Measurements from ENCODE around the gene USP32. TPM values are rescaled to one million over a fixed set of nuclear protein-coding genes. Genes with fewer than 3 reads are reported as not detected.

Gene USP32
- total and polyA plus RNA-seq, 2 of the 8 experiments (the other 6 are each of a cell fraction or from before 2014, with no cell fraction given), result 29.6 to 112 TPM

DNA sequence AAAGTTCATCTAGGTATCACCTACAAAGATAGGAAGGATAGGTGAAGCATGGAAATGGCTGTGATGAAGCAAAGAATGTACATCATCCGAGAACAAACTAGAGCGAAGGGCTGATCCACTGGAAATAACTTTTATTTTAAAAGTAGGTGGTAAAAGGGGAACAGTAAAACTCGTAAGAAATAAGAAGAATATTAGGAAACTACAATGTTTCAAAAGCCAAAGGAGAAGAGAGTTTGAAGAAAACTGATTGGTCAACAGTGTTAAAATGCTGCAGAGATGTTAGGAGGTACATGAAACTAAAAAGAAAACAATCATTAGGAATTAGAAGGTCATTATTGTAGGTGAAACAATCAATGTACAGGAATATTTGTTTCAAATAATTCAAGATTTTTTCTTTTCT is 108.1 kb downstream of the USP32 start (continued):
- TF ChIP-seq POLR2A (IDR thresholded peaks at IDR 0.05; ENCODE audit: control extremely low read depth in 1 of 2, low read depth in 2 of 2, low read length in 2 of 2) (no peak), CTBP2 (IDR thresholded peaks at IDR 0.05; ENCODE audit: borderline replicate concordance, insufficient read depth, insufficient read length, low read length) (no peak)
- TF ChIP-seq, protein P1, sequence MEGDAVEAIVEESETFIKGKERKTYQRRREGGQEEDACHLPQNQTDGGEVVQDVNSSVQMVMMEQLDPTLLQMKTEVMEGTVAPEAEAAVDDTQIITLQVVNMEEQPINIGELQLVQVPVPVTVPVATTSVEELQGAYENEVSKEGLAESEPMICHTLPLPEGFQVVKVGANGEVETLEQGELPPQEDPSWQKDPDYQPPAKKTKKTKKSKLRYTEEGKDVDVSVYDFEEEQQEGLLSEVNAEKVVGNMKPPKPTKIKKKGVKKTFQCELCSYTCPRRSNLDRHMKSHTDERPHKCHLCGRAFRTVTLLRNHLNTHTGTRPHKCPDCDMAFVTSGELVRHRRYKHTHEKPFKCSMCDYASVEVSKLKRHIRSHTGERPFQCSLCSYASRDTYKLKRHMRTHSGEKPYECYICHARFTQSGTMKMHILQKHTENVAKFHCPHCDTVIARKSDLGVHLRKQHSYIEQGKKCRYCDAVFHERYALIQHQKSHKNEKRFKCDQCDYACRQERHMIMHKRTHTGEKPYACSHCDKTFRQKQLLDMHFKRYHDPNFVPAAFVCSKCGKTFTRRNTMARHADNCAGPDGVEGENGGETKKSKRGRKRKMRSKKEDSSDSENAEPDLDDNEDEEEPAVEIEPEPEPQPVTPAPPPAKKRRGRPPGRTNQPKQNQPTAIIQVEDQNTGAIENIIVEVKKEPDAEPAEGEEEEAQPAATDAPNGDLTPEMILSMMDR (IDR thresholded peaks at IDR 0.05; ENCODE audit: control extremely low read depth in 1 of 3, insufficient read depth in 1 of 3, low read depth in 1 of 3, low read length in 3 of 3), result no peak
